GM21619 (cell line): Measurements from ENCODE around the gene G3BP1.
"Not testable (repeated sequence)": the region's sequence is repeated elsewhere in the genome, so short reads cannot be mapped to it uniquely, and the experiment has no call there.

Experiments used
- ATAC-seq: cut with Tn5 transposase; IDR thresholded peaks from one replicate; pipeline ENCODE4 v1.9.1; 2021; ENCODE audit not compliant: unreplicated experiment

Gene G3BP1

DNA sequence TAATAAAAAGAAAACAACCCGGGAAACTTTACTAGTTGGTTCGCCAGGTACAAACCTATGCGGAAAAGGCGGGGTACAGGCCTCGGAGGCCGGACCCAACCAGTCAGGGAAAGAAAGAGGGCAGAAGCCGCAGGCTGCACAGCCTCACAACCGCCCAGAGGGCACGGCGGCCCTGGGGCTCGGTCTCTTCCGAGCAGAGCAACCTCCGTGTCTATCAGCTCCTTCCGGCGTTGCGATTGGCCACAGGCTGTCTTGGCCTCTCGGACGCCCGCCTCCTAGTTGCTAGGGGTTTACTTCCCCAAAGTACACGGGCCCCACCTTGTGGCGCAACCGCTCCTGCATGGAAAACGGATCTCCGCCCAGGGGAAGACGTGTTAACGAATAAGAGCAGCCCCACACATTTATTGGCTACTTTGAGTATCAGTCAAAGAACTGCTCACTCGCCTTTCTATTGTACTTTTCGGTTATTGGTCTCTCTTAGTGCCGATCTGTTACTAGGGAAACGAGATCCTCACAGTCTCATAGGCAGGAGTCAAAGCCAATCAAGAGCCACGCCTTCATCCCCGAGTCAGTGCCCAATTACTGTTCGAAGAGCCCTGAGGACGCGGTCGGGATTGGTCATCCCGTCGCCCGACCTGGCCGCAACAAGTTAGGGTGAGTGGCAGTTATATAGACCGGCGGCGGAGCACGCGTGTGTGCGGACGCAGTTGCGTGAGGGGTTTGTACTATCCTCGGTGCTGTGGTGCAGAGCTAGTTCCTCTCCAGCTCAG is at the start of gene G3BP1:
TSS of gene G3BP1 (plus strand) at position 696 of the 770 bp plus-strand sequence. CDS start 14,667 bp downstream, outside the sequence.
- ATAC-seq: peak; percentile 76

DNA sequence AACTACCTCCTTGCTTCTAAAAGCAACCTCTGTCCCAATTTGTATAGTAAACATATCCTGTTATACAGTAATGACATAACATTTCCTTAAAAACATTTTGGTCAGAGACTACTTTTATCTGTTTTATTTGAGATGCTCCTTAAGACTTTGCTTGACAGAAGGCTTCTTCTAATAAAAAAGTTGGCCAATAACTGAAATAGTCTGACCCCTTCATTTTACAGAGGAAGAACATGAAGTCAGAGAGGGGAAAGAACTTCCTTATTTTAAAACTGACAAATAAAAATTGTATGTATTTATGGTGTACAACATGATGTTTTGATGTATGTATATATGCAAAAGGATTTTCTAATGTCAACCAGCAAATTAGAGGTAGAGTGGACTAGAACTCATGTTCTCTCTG is 49.2 kb upstream of the G3BP1 start:
- ATAC-seq: no peak

- ATAC-seq: no peak
Observed at GRCh38 chr5:151724360-151724759, 47.4 kb upstream of the G3BP1 start.

DNA sequence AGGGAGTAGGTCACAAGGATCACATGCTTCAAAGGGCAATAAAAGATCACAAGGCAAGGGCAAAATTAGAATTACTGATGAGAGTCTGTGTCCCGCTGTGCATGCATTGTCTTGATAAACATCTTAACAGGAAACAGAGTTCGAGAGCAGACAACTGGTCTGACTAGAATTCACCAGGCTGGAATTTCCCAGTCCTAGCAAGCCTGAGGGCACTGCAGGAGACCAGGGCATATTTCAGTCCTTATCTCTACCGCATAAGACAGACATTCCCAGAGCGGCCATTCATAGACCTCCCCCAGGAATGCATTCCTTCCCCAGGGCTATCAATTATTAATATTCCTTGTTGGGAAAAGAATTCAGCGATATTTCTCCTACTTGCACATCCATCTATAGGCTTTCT is 42.2 kb upstream of the G3BP1 start:
- not testable (repeated sequence) for ATAC-seq

DNA sequence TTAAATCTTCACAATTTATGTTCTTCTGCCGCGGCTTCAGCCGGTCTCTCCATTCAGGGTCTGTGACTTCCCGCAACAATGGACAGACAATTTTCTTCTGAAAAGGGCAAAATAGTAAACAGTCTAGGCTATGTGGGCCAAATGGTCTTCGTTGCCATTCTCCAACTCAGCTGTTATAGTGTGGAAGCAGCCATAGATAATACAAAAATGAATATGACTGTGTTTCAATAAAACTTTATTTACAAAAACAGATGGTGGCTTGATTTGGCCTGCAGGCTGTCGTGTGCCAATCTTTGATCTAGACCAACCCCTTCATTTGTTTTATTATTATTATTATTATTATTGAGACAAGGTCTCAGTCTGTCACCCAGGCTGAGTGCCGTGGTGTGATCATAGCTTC is 41.4 kb upstream of the G3BP1 start:
- ATAC-seq: no peak

GRCh38 chr5:151733358-151734063 is 38.2 kb upstream of the G3BP1 start:
- ATAC-seq: no peak

- no peak for ATAC-seq
Observed at GRCh38 chr5:151734064-151734408, 37.7 kb upstream of the G3BP1 start.

GRCh38 chr5:151735646-151736045 is 36.1 kb upstream of the G3BP1 start:
- ATAC-seq: no peak

DNA sequence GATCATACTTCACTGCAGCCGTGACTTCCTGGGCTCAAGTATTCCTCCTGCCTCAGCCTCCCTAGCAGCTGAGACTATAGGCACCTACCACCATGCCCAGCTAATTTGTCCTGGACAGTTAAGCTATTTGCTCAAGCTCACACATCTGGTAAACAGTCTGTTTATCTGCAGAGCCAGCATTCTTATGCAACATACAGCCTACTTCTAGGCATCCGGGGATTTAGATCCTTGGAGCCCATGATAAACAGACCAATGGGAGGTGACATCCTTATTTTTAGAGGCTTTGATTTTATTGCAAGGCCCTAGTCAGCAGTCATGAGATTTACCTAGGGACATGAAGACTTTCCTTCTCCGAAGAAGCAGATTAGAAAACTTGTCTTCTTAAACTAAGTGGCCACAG is 34.3 kb upstream of the G3BP1 start:
- ATAC-seq: no peak

DNA sequence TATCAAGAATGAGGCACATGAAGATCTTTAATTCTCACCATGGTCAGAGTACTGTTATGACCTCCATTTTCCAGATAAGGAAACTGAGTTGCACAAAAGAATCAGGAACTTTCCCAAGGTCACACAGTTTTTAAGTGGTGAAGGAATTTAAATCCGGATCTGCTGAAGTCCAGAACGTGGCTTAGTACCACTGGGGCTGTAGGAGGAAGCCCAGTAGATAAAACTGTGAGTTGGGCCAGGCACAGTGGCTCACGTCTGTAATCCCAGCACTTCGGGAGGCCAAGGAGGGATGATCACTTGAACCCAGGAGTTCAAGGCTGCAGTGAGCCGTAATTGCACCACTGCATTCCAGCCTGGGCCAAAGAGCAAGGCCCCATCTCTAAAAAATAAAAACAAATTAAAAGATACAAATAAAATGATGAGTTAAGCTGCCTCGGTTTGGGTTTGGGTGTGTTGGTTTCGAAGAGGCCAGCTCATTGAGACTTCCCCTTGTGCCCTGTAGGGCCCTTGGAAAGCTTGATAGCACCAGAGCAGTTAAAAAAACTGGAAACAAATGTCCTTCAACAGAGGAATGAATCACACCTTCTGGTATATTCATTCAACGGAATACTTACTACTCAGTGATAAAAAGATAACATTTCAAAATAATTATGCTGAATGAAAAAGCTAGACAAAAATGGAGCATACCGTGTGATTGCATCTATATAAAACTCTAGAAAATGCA is 33.5 kb upstream of the G3BP1 start:
- no peak for ATAC-seq

DNA sequence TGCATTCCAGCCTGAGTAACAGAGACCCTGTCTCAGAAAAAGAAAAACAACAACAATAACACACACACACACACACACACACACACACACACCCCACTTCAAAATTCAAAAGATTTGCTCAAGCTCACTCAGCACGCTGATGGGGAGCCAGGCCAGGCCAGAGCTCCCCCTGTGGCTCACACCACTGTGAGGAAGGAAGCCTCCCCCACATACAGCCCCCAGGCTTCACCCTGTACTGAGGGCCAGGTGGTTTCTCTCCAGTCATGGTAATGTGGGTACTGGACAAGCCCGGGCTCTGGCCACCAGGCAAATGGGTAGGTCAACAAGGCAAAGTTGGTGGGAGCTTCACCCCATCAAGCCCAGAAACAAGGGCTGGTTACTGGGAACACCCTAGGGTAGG is 32.4 kb upstream of the G3BP1 start:
- ATAC-seq: no peak

- ATAC-seq: no peak
Observed at GRCh38 chr5:151739939-151740335, 31.8 kb upstream of the G3BP1 start.

- ATAC-seq: peak; percentile 70
Observed at GRCh38 chr5:151740336-151740942, 31.3 kb upstream of the G3BP1 start.

DNA sequence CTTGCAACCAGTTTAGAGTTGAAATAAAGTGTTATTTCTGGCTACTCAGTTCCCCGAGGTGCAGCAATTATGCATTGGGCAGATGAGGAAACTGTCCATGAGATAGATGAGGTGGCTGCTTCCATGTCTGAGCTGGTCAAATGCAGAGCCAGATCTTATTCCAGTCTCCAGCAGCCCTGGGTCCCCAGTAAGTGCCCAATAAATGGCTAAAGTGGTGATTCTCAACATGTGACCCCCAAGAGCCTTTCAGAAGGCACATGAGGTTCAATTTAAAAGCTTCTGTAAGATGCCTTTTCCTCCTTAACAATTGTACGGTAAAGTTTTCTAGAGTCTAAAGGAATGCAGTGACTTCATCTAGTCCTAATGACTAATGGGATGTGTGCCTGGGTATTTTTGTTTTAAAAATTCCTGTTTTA is 30.8 kb upstream of the G3BP1 start:
- peak; percentile 21 for ATAC-seq

DNA sequence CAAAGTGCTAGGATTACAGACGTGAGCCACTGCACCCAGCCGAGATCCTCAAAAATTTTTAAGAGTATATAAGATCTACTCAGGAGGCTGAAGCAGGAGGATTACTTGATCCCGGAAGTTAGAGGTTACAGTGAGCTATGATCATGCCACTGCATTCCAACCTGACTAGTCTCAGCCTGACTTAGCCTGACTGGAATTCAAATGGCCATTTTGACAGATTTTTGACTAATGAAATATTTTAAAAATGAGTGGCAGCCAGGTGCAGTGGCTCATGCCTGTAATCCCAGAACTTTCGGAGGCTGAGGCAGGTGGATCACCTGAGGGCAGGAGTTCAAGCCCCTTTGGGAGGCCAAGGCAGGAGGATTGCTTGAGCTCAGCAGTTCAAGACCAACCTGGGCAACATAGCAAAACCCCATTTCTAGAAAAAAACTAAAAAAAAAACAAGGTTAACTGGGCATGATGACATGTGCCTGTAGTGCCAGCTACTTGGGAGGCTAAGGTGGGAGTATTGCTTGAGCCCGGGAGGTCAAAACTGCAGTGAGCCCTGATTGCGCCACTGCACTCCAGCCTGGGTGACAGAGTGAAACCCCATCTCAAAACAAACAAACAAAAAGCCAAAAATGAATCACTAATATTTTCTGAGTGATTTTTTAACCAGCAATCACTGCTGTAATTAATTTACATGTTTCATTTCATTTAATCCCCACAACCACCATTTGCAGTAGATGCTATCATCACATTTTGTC is 29.9 kb upstream of the G3BP1 start:
- no peak for ATAC-seq

- no peak for ATAC-seq
Observed at GRCh38 chr5:151742870-151743294, 28.9 kb upstream of the G3BP1 start.

DNA sequence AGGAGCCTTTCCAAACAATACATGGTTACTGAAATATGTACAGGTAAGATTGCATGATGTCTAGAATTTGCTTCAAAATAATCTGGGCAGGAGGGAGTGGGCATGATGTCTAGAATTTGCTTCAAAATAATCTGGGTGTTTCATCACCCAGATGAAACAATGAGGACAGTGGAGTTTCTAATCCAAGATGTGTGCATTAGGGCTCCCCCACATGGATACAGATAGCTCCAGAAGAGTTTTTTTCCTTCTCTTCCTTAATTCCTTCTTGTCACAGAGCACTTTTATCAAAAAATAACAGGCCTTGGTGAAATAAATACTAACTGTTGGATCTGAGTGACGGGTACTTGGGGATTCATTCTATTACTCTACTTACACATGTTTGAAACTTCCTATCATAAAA is 28.2 kb upstream of the G3BP1 start:
- ATAC-seq: no peak

DNA sequence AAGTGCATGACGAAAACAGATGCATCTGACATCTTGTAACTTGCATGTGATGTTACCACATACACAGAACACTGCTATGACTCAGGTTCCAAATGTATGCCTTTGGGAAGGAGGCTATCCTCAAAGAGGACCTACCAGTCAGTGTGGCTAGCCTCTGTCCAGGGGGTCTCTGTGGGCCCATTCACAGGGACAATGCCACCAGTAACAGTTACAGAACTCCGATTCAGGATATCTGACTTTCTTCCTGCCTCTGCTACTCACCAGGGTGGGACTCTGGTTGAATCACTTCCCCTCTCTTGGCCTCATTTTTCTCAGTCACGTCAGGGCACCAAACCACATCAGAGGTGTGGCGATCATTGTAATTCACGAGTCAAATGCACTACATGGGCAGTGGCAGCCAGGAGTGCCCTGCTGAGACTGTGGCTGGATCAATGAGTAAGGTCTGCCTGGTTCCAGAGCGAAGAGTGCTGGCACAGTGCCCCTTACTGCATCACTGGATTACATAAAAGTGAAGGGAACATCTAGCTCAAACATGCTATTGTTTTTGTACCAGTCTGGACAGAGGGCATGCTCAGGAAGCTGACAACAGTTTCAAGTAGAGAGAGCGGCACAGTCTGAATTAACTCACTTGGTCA is 26.6 kb upstream of the G3BP1 start:
- ATAC-seq: peak; percentile 38

DNA sequence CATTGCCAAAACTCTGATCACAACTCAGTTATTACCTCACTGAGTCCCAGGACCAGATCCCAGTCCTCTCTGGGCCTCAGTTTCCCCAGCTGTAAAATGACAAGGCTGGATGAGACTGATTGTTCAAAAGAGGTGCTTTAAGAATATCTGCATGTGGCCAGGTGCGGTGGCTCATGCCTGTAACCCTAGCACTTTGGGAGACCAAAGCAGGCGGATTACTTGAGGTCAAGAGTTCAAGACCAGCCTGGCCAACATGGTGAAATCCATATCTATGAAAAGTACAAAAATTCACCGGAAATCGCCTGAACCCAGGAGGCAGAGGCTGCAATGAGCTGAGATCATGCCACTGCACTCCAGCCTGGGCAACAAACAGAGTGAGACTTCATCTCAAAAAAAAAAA is 21.6 kb upstream of the G3BP1 start:
- ATAC-seq: no peak

DNA sequence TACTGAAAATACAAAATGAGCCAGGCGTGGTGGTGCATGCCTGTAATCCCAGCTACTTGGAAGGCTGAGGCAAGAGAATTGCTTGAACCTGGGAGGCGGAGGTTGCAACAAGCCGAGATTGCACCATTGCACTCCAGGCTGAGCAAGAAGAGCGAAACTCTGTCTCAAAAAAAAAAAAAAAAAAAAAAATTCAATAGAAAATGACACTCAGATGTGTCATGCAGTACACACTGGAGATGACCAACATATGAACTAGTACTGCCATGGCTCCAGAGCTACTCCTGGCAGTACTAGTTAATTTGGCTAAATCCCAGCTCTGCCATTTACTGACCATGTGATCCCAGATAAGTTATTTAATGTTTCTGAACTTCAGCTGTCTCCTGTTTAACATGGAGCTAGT is 20.7 kb upstream of the G3BP1 start:
- no peak for ATAC-seq
